LNCAP (cell line): Measurements from ENCODE around the gene GAS1.

Experiments used
- TF ChIP-seq, protein P1 (sequence below): fragments of 450-650 bp; IDR thresholded peaks from 2 replicates; pipeline ENCODE4 v1.5.1; 2017; ENCODE audit warnings: mild to moderate bottlenecking

The GAS1 gene

DNA sequence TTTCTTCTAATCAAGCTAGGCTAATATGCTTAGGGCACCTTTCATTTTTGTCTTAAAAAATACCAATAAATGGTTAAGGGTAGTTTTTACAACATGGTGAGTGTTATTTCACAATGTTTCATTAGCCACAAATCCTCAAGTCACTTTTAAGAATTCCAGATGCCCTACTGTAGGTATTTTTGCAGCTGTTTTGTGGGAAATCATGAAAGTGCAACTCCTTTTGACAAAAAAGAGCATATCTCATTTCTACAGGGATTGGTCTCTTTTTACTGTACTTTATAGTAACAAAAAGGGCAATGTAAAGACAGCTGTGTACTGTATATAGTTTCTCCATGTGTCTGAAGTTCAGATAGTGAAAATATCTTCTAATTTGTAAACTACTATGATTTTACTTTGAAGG is 28.3 kb upstream of the GAS1 start:
- TF ChIP-seq, protein P1, sequence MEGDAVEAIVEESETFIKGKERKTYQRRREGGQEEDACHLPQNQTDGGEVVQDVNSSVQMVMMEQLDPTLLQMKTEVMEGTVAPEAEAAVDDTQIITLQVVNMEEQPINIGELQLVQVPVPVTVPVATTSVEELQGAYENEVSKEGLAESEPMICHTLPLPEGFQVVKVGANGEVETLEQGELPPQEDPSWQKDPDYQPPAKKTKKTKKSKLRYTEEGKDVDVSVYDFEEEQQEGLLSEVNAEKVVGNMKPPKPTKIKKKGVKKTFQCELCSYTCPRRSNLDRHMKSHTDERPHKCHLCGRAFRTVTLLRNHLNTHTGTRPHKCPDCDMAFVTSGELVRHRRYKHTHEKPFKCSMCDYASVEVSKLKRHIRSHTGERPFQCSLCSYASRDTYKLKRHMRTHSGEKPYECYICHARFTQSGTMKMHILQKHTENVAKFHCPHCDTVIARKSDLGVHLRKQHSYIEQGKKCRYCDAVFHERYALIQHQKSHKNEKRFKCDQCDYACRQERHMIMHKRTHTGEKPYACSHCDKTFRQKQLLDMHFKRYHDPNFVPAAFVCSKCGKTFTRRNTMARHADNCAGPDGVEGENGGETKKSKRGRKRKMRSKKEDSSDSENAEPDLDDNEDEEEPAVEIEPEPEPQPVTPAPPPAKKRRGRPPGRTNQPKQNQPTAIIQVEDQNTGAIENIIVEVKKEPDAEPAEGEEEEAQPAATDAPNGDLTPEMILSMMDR: no peak

DNA sequence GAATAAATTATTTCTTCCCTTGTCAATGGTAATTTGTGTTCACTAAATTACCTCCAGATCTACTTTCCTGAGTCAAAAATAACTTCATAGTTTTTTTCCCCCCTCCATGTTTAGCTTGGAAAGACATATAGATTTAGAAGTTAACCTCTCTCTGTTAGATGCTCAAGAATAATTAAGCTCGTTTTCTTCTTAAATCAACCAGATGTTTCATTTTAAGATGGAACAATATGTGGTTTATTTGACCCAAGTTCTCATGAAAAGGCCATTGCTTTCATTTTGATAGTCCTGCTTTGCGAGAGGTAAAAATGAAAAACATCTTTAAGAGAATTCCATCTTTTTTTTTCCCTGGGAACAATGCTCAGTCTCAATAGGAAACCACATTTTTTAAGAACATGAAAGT is 27.7 kb upstream of the GAS1 start:
- TF ChIP-seq, protein P1: no peak

DNA sequence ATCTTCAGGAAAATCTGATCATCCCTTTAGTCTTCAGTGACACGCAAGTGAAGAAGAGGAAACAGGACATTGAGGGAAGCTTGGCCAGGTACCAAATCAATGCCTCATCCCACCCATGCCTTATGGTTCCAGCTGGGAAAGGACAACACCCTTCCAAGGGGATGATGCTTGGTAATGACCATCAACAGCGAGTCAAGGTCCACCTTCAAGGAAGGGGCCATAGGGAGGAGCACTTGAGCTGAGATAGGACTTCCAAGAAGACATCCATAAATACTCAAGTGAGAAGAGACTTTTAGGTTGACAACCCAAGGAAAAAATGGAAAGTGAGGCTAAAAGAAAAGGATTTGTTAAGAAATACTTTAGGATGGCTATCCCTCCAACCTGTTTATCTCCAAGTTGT is 27.1 kb upstream of the GAS1 start:
- TF ChIP-seq, protein P1: no peak

DNA sequence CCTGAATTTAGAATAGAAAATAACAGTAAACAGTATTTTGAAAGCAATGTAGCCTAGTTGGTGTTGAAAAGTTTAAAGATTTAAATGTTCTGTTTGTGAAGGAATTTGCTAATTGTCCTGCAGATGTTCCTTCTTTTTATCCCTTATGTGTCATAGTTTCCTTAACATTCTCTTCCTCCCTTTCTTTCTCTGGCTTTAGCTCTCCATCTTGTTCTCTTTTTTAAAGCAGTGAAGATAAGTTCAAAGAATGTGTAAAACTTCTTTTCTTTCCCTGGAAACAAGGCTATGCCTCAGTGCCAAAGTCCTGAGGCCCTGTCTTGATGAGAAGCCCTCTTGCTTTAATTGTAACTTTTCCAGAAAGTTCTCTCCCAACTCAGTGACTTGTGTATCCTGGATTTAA is 24.4 kb upstream of the GAS1 start:
- TF ChIP-seq, protein P1: no peak

DNA sequence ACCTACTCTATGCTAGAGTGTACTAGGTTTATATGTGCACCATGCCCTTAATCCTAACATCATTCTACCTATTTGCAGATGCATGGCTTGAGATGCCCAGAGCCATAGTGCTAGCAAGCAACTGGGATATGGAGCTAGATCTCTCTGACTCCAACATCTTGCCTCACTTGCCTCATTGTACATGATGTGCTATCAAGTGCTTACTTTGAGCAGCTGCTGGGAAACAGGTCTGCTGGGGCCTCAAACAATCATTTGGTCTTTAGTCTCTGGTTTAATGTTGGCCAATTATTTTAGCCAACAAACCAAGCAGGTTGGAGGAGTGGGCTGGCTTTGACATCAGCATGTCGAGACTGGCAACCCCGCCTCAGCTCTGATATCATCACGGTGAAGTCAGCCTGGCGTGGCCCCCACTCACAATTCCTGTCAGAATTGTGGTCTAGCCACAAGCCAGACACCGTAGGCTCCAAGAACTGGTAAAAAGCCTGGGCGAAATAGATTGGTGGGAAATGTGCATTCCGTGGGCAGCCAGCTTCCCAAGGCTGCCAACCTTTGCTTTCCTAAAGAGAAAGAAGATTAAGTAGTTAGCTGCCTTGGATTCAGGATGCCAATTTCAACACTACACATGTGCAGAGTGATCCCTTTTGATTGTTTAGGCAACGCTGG is 21.1 kb upstream of the GAS1 start:
- TF ChIP-seq, protein P1: no peak

DNA sequence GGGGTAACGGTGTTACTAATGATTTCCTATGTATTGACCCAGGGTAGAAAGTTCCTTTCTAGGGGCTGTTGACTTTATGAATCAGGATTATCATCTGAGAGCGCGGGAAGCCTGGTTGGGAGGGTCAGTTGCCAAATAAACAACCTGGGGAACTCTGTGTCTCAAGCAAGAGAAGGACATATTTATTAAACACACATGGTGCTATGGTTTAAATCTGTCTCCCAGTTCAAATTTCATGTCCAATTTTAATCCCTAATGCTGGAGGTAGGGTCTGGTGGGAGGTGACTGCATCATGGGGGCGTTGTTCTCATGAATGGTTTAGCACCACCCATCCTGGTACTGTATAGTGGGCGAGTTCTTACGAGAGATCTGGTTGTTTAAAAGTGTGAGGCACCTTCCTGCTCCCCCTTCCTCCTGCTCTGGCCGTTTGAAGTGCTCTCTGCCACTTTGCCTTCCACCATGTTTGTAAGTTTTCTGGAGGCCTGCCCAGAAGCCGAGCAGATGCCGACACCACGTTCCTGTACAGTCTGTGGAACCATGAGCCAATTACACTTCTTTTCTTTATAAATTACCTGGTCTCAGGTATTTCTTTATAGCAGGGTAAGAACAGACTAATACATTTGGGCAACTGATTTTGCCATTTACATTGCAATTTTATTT is 19.7 kb upstream of the GAS1 start:
- TF ChIP-seq, protein P1: no peak

DNA sequence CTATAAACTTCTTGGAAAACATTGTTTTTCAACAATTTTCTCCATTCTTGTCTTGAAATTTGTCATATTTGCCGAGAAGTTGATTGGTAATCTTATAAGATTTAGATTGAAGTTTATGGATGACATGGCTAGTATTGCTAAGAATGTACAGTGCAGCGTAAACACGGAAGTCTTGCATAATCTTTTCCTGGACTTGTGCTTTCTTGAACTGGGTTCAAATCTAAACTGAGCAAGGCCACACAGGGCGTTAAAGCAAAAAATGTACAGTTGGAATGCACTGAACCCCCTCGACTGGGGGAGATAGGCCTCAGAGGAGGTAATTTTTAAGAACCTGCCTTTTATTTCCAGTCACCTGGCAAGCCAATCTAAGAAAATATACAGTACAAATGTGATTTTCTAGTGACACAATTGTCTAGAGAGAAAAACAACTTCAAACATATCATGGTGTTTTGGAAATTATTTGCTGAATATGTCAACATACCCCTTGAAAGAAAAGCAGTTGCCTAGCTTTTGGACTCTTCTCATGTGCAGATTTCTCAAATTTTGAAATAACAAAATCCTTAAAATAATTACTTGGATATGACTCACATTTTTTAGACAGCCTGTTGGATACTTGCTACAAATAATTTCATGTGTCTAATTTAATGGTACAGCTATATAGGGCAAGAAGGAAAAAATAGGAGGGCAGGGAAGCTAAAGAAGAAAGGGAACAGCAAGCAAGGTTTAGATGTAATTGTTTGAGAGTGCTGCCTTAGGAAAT is 18.5 kb upstream of the GAS1 start:
- TF ChIP-seq, protein P1: no peak
